ENCODE results near the gene KCNK13. TPM values are rescaled to one million over a fixed set of nuclear protein-coding genes. Genes with fewer than 3 reads are reported as not detected.

The KCNK13 gene
- total RNA-seq, 1 experiment from 2014 or later, result not detected

DNA sequence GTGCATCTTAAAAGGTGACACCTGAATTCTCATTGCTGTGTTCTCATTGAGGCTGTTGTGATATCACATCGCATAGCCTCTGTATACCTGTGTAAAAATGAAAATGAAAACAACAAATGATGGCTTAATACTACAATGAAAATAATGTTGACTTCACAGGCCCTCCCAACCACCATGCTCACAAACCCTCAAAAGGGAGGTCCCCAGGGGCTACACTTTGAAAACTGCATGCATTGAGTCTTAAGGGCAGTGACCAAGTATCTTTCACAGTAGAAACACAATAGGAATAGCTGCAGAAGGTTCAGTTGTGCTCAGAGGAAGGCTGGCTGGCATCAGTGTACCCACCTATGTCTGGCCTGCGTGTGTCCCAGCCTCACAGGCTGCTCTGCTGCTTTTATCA, 27.6 kb upstream of the KCNK13 start:
- Histone ChIP-seq H3K4me1 (ENCODE audit: control insufficient read depth, insufficient read depth, low read length) (no peaks in the 10 kb centered on the region), H3K27ac (ENCODE audit: low read length) (no peak overlapping the region), H3K9me3 (ENCODE audit: control insufficient read depth, insufficient read depth, low read depth, low read length) (no peaks in the 10 kb centered on the region), H3K36me3 (ENCODE audit: control insufficient read depth, insufficient read depth, low read length) (peaks cover 4% of the 10 kb centered on the region), H3K27me3 (ENCODE audit: control insufficient read depth, insufficient read depth, low read length) (no peaks in the 10 kb centered on the region), H3K4me3 (ENCODE audit: low read depth in 2 of 2, low read length in 2 of 2) (no peak overlapping the region)
- intact Hi-C loops (cut with micrococcal nuclease; ENCODE audit: unreplicated experiment) (no loop called here), in situ Hi-C loops (cut with HindIII; ENCODE audit: low pct_unique_long_range_greater_than_20kb, low sequenced_read_pairs) (no loop called here)
- TF ChIP-seq TCF7L2 (IDR thresholded peaks at IDR 0.05; ENCODE audit: low read depth, low read length), result no peak
- TF ChIP-seq CTCF (IDR thresholded peaks at IDR 0.05), result no peak
- TF ChIP-seq SIN3A (IDR thresholded peaks at IDR 0.05; ENCODE audit: borderline replicate concordance, insufficient read depth, low read depth, low read length), result no peak
- TF ChIP-seq REST (IDR thresholded peaks at IDR 0.05; ENCODE audit: insufficient read depth in 1 of 2, low read depth in 2 of 2, low read length in 1 of 2), result no peak
- TF ChIP-seq POLR2AphosphoS5 (IDR thresholded peaks at IDR 0.05; ENCODE audit: low read depth, low read length), result no peak
- DNase-seq (ENCODE audit: low read depth, low spot score) (no peak), ATAC-seq (no peak)
- ChIA-PET POLR2A (no interaction called here), CTCF (no interaction called here)
- BruUV-seq (replicated peaks), result no TSS peak

- no peak overlapping the region for H3K27ac ChIP-seq (ENCODE audit: low read length)
- DNase-seq (ENCODE audit: low read depth, low spot score) (no peak), ATAC-seq (no peak)
- ChIA-PET POLR2A (no interaction called here), CTCF (no interaction called here)
- no peaks in the 10 kb centered on the region for H3K4me1 ChIP-seq (ENCODE audit: control insufficient read depth, insufficient read depth, low read length)
- in situ Hi-C loops (cut with HindIII; ENCODE audit: low pct_unique_long_range_greater_than_20kb, low sequenced_read_pairs), result no loop called here
- no peaks in the 10 kb centered on the region for H3K27me3 ChIP-seq (ENCODE audit: control insufficient read depth, insufficient read depth, low read length)
- H3K36me3 ChIP-seq (ENCODE audit: control insufficient read depth, insufficient read depth, low read length), result peaks cover 4% of the 10 kb centered on the region
- intact Hi-C loops (cut with micrococcal nuclease; ENCODE audit: unreplicated experiment), result no loop called here
- no peaks in the 10 kb centered on the region for H3K9me3 ChIP-seq (ENCODE audit: control insufficient read depth, insufficient read depth, low read depth, low read length)
- no peak overlapping the region for H3K4me3 ChIP-seq (ENCODE audit: low read depth in 2 of 2, low read length in 2 of 2)
- BruUV-seq (replicated peaks), result no TSS peak
- no peak for TF ChIP-seq CTCF (IDR thresholded peaks at IDR 0.05)
- TF ChIP-seq POLR2AphosphoS5 (IDR thresholded peaks at IDR 0.05; ENCODE audit: low read depth, low read length), result no peak
These were observed 26.8 kb upstream of the KCNK13 start for GRCh38 chr14:90034835-90035525.

Measured in Panc1 (cell line).